ENCODE data around the gene CDYL.

Gene CDYL

DNA sequence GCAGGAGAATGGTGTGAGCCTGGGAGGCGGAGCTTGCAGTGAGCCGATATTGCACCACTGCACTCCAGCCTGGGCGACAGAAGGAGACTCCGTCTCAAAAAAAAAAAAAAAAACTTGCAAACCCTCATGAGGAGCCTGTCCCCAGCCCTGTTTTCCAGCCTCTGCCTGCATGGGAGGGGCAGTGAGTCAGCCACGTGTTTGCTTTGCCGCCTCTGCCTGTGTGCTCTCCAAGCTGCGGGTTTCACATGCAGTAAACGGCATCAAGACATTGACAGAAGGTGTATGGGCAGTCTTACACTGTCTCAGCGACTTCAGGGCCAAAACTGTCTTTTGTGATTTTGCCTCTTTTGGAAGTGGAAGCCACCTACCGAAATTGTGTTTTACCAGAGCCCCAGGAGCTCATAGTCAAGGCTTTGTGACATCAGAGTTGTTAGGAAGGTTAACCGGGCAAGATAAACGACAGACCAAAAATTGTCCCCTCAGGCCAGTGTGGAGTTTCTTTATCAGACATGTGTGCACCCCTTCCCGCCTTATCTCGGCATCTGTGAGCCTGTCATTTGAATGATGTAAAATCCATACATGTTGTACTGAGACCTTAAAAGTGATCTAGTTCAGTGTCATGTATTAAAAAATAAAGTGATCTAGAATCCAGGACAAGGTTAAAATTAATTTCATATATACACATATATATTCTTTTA lies 174.8 kb downstream of the CDYL start:
- no peak for DNase-seq (ENCODE audit: low read depth)
- TF ChIP-seq, protein P1, sequence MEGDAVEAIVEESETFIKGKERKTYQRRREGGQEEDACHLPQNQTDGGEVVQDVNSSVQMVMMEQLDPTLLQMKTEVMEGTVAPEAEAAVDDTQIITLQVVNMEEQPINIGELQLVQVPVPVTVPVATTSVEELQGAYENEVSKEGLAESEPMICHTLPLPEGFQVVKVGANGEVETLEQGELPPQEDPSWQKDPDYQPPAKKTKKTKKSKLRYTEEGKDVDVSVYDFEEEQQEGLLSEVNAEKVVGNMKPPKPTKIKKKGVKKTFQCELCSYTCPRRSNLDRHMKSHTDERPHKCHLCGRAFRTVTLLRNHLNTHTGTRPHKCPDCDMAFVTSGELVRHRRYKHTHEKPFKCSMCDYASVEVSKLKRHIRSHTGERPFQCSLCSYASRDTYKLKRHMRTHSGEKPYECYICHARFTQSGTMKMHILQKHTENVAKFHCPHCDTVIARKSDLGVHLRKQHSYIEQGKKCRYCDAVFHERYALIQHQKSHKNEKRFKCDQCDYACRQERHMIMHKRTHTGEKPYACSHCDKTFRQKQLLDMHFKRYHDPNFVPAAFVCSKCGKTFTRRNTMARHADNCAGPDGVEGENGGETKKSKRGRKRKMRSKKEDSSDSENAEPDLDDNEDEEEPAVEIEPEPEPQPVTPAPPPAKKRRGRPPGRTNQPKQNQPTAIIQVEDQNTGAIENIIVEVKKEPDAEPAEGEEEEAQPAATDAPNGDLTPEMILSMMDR (IDR thresholded peaks at IDR 0.05; ENCODE audit: low read length, missing control alignments): no peak
- no peak overlapping the region for H3K4me3 ChIP-seq (replicated peaks; ENCODE audit: low read depth, low read length)

DNA sequence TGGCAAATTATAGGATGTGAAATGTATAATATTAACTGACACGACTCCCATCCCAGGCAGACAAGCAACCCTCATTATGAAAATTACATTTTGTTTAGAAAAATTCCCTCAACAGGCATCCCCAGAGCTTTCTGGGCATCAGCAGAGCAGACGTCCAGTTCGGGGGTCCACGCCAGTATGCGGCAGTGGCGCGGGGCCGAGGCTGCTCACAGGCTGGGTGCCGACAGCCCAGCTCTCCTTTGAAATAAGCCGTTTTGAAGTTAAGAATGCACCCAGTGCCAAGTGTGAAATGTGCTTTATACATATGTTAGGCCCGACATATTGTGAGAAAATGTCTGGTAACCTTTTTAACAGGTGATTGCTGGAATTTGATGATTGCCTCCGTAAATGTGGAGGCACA lies 177.2 kb downstream of the CDYL start:
- DNase-seq (ENCODE audit: low read depth): no peak
- no peak overlapping the region for H3K4me3 ChIP-seq (replicated peaks; ENCODE audit: low read depth, low read length)
- TF ChIP-seq, protein P1 (IDR thresholded peaks at IDR 0.05; ENCODE audit: low read length, missing control alignments): no peak

DNA sequence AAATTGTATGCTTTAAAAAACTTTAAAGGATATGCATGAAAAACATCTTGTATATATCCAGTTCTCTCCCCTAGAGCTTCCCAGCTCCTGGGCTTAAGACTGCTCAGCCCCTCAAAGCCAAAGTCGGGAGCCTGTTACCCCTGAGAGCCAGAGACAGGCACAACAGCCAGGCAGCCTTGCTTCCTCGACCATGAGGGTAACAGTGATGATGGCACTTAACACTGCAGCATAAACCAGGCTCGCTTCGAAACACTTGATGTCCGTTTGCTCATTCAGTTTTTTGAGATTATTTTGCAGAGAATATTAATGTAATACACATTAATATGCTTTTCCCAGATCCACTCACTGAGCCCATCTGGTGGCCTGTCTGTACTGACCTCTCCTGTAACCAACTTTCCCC lies 180.4 kb downstream of the CDYL start:
- TF ChIP-seq, protein P1 (IDR thresholded peaks at IDR 0.05; ENCODE audit: low read length, missing control alignments): no peak
- H3K4me3 ChIP-seq (replicated peaks; ENCODE audit: low read depth, low read length): no peak overlapping the region
- no peak for DNase-seq (ENCODE audit: low read depth)

DNA sequence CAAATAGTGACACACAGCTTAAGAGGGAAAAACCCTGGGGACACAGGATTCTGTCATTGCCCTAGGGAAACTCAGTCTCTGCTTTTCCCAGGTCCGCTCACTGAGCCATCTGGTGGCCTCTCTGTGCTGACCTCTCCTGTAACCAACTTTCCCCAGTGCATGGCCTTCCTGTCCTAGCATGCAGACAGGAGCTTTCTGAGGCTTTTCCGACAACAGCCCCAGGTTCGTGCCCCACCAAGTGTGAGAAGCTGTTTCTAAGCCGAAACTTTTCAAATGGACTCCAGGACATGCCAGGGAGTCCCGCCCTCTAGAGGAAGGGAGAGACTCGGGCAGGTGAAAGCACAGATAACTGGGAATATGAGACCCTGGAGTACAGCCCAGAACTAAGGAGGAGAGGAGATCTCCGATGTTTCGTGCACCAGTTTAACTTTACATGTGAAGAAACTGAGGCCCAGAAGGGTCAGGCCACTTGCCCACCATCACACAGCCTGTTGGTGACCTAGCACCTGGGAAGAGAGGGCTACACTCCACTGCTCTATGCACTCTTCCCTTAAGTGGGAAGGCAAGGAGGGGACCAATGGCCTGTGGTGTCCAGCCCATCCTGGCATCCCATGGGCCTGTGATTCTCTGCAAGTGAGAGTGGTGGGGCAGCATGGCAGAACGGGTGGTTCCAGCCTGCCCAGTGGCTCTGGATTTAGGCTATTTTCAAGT lies 181.5 kb downstream of the CDYL start:
- TF ChIP-seq, protein P1 (IDR thresholded peaks at IDR 0.05; ENCODE audit: low read length, missing control alignments): peak; percentile 24
- peak; percentile 17 for DNase-seq (ENCODE audit: low read depth)
- H3K4me3 ChIP-seq (replicated peaks; ENCODE audit: low read depth, low read length): no peak overlapping the region

DNA sequence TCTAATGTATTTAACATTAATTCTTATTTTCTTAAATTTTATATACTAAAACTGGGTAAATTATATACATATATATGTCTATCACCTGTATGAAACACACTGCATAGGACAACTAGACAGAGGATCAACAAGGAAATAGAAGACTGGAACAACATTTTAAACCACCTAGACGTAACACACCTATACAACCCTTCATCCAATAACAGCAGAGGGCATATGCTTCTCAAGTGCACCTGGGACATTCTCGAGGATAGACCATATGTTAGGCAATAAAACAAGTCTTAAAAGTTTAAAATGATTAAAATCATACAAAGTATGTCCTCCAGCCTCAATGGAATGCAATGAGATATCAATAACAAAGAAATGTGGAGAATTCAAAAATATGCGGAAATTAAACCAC lies 182.4 kb downstream of the CDYL start:
- DNase-seq (ENCODE audit: low read depth): no peak
- TF ChIP-seq, protein P1 (IDR thresholded peaks at IDR 0.05; ENCODE audit: low read length, missing control alignments): no peak
- H3K4me3 ChIP-seq (replicated peaks; ENCODE audit: low read depth, low read length): no peak overlapping the region

DNA sequence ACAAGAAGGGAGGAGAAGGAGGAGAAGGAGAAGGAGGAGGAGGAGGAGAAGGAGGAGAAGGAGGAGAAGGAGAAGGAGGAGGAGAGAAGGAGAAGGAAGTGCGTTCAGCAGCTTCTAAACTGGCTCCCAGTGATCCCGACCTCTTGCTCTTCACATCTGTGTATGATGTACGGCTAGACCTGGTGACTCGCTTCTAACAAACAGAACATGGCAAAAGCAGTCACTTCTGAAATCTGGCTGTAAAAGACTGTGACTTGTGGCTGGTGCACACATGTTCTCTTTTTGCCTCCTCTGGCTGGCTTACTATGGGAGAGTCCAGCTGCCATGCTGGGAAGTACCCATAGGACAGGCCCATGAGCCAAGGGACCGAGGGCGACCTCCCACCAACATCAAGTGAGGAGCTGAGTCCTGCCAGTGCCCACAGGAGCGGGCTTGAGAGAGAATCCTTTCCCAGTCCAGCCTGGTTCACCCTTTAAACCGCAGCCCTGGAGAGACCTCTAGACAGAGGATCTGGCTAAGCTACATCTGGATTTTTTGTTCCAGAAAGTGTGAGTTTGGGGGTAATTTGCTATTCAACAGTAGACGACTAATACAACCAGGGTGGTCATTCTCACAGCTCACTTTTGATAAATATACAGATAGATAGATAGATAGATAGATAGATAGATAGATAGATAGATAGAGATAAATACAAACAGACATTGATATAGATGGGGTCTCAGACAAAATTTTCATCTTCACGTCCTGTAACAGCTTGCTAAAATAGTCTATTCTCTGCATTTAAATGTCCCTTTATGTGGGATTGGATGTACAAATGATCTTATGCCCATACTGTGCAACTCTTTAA lies 185.3 kb downstream of the CDYL start:
- H3K4me3 ChIP-seq (replicated peaks; ENCODE audit: low read depth, low read length): no peak overlapping the region
- DNase-seq (ENCODE audit: low read depth): no peak
- TF ChIP-seq, protein P1 (IDR thresholded peaks at IDR 0.05; ENCODE audit: low read length, missing control alignments): no peak

Data from fibroblast of pulmonary artery (primary cell).